ENCODE measurements around the gene PRICKLE3. TPM values are rescaled to one million over a fixed set of nuclear protein-coding genes. Genes with fewer than 3 reads are reported as not detected.
"Not testable (repeated sequence)": the region's sequence is repeated elsewhere in the genome, so short reads cannot be mapped to it uniquely, and the experiment has no call there.

The PRICKLE3 gene
- total RNA-seq, 2 donors from 2014 or later: 16.7 to 25.5 TPM

- Histone ChIP-seq H3K27me3 (no peaks in the 10 kb centered on the region), H3K36me3 (no peaks in the 10 kb centered on the region), H3K4me3 (no peak overlapping the region), H3K4me1 (no peaks in the 10 kb centered on the region), H3K9ac (ENCODE audit: low read depth in 2 of 2, low read length in 2 of 2) (no peak overlapping the region), H3K27ac (no peak overlapping the region), H3K9me3 (no peaks in the 10 kb centered on the region)
- no peak for TF ChIP-seq CTCF (IDR thresholded peaks at IDR 0.05)
- intact Hi-C loops (cut with DNase I): no loop called here
- DNase-seq: no peak
Observed at GRCh38 chrX:49174723-49175122, 11.4 kb downstream of the PRICKLE3 start.

GRCh38 chrX:49173544-49173943, 12.6 kb downstream of the PRICKLE3 start:
- H3K4me3 ChIP-seq; H3K4me1 ChIP-seq; H3K9me3 ChIP-seq; DNase-seq; H3K36me3 ChIP-seq; intact Hi-C loops (cut with DNase I); H3K9ac ChIP-seq (ENCODE audit: low read depth in 2 of 2, low read length in 2 of 2); H3K27ac ChIP-seq; H3K27me3 ChIP-seq: not testable (repeated sequence)

- no peaks in the 10 kb centered on the region for H3K27me3 ChIP-seq
Observed at GRCh38 chrX:49172280-49172780, 13.8 kb downstream of the PRICKLE3 start.

GRCh38 chrX:49171752-49172279, 14.4 kb downstream of the PRICKLE3 start, which contains the start of gene PLP2:
Gene PLP2, plus strand, starts transcription at chrX:49171898. Its CDS starts 103 bp downstream, at chrX:49172001.
- Histone ChIP-seq H3K9ac (ENCODE audit: low read depth in 2 of 2, low read length in 2 of 2) (peak within 1 kb of the TSS; percentile 60 to 86), H3K4me1 (no peaks in the 10 kb centered on the region), H3K27ac (peak within 1 kb of the TSS; percentile 85), H3K9me3 (no peaks in the 10 kb centered on the region), H3K27me3 (no peaks in the 10 kb centered on the region), H3K36me3 (no peaks in the 10 kb centered on the region), H3K4me3 (peak within 1 kb of the TSS; percentile 60)
- intact Hi-C loops (cut with DNase I): no loop called here
- peak; percentile 60 for DNase-seq
- no peak for TF ChIP-seq CTCF (IDR thresholded peaks at IDR 0.05)

More at GRCh38 chrX:49172280-49172780, 13.8 kb downstream of the PRICKLE3 start:
- Histone ChIP-seq H3K36me3 (no peaks in the 10 kb centered on the region), H3K4me1 (no peaks in the 10 kb centered on the region), H3K9ac (ENCODE audit: low read depth in 2 of 2, low read length in 2 of 2) (peak overlapping the region; percentile 60 to 86), H3K9me3 (no peaks in the 10 kb centered on the region), H3K4me3 (peak overlapping the region; percentile 60), H3K27ac (peak overlapping the region; percentile 85)
- no peak for TF ChIP-seq CTCF (IDR thresholded peaks at IDR 0.05)
- intact Hi-C loops (cut with DNase I): no loop called here
- peak; percentile 85 for DNase-seq

GRCh38 chrX:49167740-49168108, 18.4 kb downstream of the PRICKLE3 start:
- Histone ChIP-seq H3K27me3 (no peaks in the 10 kb centered on the region), H3K36me3 (no peaks in the 10 kb centered on the region), H3K9ac (ENCODE audit: low read depth in 2 of 2, low read length in 2 of 2) (peak overlapping the region in 1 of 2 donors; percentile 81), H3K4me3 (peak overlapping the region; percentile 25), H3K4me1 (no peaks in the 10 kb centered on the region), H3K9me3 (no peaks in the 10 kb centered on the region), H3K27ac (peak overlapping the region; percentile 91)
- no peak for DNase-seq
- no peak for TF ChIP-seq CTCF (IDR thresholded peaks at IDR 0.05)
- intact Hi-C loops (cut with DNase I): no loop called here

Data from colonic mucosa (tissue), 4 donors.